ENCODE results near the gene LTB4R.
A peak's percentile ranks its signal among the peaks of the same experiment; 100 is the strongest.
"Not testable (repeated sequence)": the region's sequence is repeated elsewhere in the genome, so short reads cannot be mapped to it uniquely, and the experiment has no call there.

LTB4R gene

GRCh38 chr14:24343795-24344660 lies 32.7 kb downstream of the LTB4R start:
- DNase-seq (ENCODE audit: low spot score), result no peak

DNA sequence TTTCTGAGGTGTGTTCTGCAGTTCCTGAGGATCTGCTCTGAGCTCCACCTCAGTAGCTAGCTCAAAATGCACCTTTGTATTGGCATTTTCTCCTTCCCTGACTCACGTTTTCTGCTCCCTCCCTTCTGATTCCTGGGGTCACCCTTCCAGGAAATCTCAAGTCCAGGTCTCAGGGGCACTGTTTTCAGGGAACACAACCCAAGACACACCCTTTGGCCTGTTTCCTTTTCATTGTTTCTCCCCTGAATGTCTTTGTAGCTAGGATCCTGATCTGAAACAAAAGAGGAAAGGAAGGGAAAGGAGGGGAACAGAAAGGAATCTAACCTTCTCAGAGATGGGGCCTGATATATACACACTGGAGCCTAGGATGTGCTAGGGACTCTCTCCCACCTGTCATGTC lies 35.8 kb downstream of the LTB4R start:
- no peak for DNase-seq (ENCODE audit: low spot score)

GRCh38 chr14:24348186-24348585 lies 36.9 kb downstream of the LTB4R start:
- DNase-seq (ENCODE audit: low spot score), result no peak

DNA sequence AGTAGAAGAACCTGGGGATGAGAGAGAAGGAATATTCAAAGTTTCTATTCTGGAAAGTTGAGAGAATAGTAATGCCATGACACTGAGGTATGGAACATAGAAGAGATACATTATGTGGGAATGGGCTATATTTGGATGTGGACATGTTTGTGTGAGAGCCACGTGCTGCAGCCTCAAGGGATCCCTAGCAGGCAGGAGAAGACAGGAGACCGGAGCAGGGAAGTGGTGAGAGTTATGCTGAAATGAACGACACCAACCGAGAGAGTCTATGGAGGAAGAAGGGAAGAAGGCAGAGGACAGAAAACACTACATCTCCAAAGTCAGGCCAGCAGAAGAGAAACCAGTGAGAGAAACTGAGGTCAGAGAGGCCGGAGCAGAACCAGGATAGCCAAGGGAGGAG lies 38.4 kb downstream of the LTB4R start:
- DNase-seq (ENCODE audit: low spot score), result no peak

GRCh38 chr14:24351517-24351916 lies 40.2 kb downstream of the LTB4R start:
- no peak for DNase-seq (ENCODE audit: low spot score)

DNA sequence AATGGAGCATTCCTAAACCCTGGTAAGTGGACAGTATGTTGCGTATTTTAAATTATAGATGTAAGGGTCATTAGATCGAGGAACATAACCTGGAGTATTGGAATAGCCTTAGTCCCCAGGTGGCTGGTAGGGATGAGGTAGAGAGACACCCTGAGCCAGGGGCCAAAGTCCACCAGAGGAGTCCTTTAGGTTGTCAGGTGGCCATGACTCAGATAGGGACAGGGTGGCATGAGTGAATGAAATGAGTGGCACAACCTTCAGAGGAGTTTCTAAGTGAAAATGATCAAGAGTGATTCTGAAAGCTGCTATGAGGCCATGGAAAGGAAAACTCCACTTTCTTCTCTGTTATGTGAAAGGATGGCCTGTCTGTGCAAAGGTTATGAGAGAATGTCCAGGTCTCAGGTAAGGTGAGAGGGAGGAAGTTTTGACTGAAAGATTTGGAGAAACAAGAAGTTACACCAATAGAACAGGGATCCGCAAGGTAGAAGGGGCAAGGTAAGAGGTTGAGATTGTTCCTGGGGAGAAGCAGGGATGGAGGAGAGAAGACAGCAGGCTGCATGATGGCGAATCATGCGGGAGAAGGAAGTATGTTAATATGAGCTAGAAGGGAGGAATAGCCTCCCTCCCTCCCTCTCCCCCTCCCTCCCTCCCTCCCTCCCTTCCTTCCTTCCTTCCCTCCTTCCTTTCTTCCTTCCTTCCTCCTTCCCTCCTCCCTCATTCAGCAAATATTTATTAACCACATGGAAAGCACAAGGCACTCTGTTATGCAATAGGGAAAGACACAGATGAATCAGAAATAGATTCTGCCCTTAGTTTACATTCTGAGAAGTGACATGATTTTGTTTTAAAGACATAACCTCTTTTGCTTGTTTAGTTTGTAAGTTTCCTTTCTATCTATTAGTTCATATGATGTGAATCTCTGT lies 42.5 kb downstream of the LTB4R start:
- DNase-seq (ENCODE audit: low spot score), result no peak

- DNase-seq (ENCODE audit: low spot score), result not testable (repeated sequence)
These were observed 43.2 kb downstream of the LTB4R start for GRCh38 chr14:24354482-24354825.

DNA sequence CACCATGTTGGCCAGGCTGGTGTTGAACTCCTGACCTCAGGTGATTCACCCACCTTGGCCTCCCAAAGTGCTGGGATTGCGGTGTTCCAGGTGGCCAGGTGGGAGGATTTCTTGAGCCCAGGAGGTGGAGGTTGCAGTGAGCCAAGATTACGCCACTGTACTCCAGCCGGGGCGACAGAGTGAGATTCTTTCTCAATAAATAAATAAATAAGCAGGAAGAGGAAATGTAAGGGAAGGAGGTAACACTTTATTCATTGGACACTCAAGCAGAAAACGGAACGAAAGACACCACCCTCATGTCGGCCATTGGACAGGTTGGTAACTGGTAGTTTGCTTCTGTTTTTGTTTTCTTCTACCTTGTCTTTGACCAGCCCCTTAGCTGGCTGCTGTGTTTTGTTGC lies 43.7 kb downstream of the LTB4R start:
- no peak for DNase-seq (ENCODE audit: low spot score)

DNA sequence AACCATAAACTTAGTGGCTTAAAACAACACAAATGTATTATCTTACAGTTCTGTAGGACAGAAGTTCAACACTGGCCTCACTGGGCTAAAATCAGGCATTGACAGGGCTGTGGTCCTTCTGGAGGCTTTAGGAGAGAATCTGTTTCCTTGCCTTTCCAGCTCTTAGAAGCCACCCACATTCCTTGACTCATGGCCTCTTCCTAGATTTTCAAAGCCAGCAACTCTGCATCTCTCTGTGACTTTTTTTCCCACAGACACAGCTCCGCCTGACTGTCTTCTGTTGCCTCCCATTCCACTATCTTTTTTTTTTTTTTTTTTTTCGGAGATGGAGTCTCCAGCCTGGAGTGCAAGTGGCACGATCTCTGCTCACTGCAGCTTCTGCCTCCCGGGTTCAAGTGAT lies 44.9 kb downstream of the LTB4R start:
- no peak for DNase-seq (ENCODE audit: low spot score)

- DNase-seq (ENCODE audit: low spot score), result no peak
These were observed 49.0 kb downstream of the LTB4R start for GRCh38 chr14:24360281-24360680.

DNA sequence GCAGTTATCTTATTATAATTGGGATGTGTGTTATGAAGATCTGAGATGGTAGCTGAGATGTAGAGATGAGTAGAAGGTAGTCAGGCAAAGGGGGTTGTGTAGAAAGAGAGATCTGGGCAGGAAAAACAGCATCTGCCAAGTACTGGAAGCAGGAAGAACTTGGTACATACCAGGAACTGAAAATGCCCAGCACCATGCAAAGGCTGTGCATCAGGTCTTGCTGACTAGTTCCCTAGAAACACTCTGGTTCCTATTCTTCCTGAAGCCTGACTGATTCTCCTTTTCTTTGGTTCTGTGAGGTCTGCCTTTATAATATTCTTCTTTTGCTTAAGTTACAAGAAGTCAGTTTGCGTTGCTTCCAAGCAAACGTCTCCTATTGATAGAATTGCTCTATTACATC lies 50.0 kb downstream of the LTB4R start:
- DNase-seq (ENCODE audit: low spot score), result peak; percentile 43

GRCh38 chr14:24362241-24362960 lies 51.1 kb downstream of the LTB4R start:
- DNase-seq (ENCODE audit: low spot score), result no peak

DNA sequence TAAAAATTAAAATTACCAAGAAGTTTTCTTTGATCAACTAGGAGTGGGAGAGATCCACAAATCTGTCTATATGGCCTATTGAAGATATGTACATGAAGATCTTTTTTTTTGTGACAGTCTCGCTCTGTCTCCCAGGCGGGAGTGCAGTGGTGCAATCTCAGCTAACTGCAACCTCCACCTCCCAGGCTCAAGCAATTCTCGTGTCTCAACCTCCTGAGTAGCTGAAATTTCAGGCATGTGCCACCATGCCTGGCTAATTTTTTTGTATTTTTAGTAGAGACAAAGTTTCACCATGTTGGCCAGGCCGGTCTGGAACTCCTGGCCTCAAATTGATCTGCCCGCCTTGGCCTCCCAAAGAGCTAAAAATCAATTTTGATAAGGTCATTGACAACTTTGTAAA lies 52.1 kb downstream of the LTB4R start:
- DNase-seq (ENCODE audit: low spot score), result no peak

DNA sequence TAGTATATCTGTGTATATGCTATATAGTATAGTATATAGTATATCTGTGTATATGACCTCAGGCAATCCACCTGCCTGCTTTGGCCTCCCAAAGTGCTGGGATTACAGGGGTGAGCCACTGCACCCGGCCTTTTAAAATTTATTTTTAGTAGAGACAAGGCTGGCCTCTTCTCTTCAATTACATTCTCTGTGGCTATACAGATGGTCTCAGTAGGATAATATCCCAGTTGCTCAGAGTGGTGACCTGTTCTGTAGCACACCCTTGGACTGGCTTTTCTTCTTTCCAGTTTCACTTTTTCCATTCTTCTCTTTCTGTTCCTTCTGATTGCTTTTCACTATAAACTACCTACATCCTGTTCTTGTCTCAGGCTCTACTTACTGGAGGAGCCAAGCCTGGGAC lies 53.5 kb downstream of the LTB4R start:
- DNase-seq (ENCODE audit: low spot score), result no peak

DNA sequence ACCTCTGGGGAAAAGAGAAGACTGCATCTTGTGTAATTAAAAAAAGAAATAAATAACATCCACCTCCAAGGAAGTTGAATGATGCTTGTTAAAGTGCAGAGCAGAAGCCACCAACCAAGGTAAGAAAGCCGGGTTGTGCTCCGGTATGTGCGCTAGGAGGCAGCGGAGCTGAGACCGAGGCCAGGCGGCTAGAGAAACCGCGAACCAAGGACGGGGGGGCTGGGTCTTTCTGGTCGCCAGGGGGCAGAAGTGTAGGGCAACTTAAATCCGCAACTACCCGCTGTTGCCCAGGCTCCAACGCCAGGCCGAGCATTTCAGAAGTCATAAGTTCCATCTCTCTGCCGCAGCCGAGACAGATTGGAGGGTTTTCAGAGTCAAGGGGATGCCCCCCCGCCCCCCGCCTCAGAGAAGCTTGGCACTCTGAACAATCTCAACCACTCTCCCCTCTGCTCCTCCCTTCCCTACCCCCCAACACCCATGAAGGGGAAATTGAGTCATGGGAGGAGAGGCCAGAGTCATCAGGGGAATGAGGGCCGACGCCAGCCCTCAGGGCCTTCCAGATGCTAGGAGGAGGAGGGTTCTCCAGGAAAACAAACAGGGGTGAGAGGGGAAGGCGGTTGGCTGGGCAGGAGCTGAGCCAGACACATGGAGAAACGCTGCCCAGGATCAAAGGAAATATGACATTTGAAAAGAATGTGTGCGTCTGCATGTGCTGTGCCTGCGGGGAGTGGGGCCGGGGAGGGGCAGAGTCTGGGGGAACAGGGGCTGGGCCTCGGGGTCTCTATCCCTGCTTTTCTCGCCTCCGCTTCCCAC lies 54.5 kb downstream of the LTB4R start:
- peak; percentile 74 for DNase-seq (ENCODE audit: low spot score)

GRCh38 chr14:24366413-24366720 lies 55.1 kb downstream of the LTB4R start:
- DNase-seq (ENCODE audit: low spot score), result no peak

GRCh38 chr14:24366721-24367513 lies 55.6 kb downstream of the LTB4R start:
- DNase-seq (ENCODE audit: low spot score), result peak; percentile 61
